ENCODE data around the gene FGF8.

FGF8 gene

GRCh38 chr10:101768791-101769170 is 7.1 kb downstream of the FGF8 start:
- DNase-seq, result no peak

GRCh38 chr10:101767966-101768790 is 7.7 kb downstream of the FGF8 start:
- DNase-seq, result no peak

GRCh38 chr10:101767600-101767945 is 8.3 kb downstream of the FGF8 start:
- no peak for DNase-seq

GRCh38 chr10:101766753-101767599 is 8.9 kb downstream of the FGF8 start:
- DNase-seq, result no peak

GRCh38 chr10:101766306-101766705 is 9.6 kb downstream of the FGF8 start:
- DNase-seq, result no peak

- DNase-seq, result no peak
Measured at GRCh38 chr10:101763141-101763846, 12.6 kb downstream of the FGF8 start.

- DNase-seq, result no peak
Measured at GRCh38 chr10:101762736-101763135, 13.2 kb downstream of the FGF8 start.

GRCh38 chr10:101761226-101761625 is 14.7 kb downstream of the FGF8 start:
- DNase-seq, result no peak

GRCh38 chr10:101760510-101760909 is 15.4 kb downstream of the FGF8 start:
- DNase-seq, result no peak

GRCh38 chr10:101759309-101760247 is 16.3 kb downstream of the FGF8 start:
- DNase-seq, result no peak

- DNase-seq, result no peak
Measured at GRCh38 chr10:101758858-101759257, 17.1 kb downstream of the FGF8 start.

- DNase-seq, result no peak
Measured at GRCh38 chr10:101752241-101752640, 23.7 kb downstream of the FGF8 start.

- DNase-seq, result no peak
Measured at GRCh38 chr10:101749047-101750016, 26.6 kb downstream of the FGF8 start.

GRCh38 chr10:101748496-101748895 is 27.4 kb downstream of the FGF8 start:
- no peak for DNase-seq

- DNase-seq, result no peak
Measured at GRCh38 chr10:101745074-101745696, 30.7 kb downstream of the FGF8 start.

GRCh38 chr10:101744267-101744666 is 31.6 kb downstream of the FGF8 start:
- no peak for DNase-seq

- no peak for DNase-seq
Measured at GRCh38 chr10:101741938-101742337, 34.0 kb downstream of the FGF8 start.

- DNase-seq, result no peak
Measured at GRCh38 chr10:101736666-101737065, 39.2 kb downstream of the FGF8 start.

- DNase-seq, result no peak
Measured at GRCh38 chr10:101732096-101732495, 43.8 kb downstream of the FGF8 start.

- no peak for DNase-seq
Measured at GRCh38 chr10:101726115-101726387, 49.9 kb downstream of the FGF8 start.
